BLaER1 treated with 17β-estradiol and CSF1 and Interleukin-3, amounts not matched to agents 10 nM and 100 nM (cell line): ENCODE results near the gene DUOXA2.
A peak's percentile ranks its signal among the peaks of the same experiment; 100 is the strongest.

Source experiments
- H3K27ac ChIP-seq, 11 experiments: shearing (Covaris generic); formaldehyde crosslinking; 2 replicates each; pipeline ENCODE4 v1.8.1; 2022
- H3K27me3 ChIP-seq, 11 experiments: shearing (Covaris generic); formaldehyde crosslinking; 2 replicates each; pipeline ENCODE4 v1.8.1; 2022
- H3K36me3 ChIP-seq, 11 experiments: shearing (Covaris generic); formaldehyde crosslinking; 2 replicates each; pipeline ENCODE4 v1.8.1; 2022
- H3K4me1 ChIP-seq, 10 experiments: shearing (Covaris generic); formaldehyde crosslinking; 2 replicates each; pipeline ENCODE4 v1.8.1; 2022
- H3K4me2 ChIP-seq, 11 experiments: shearing (Covaris generic); formaldehyde crosslinking; 2 replicates each; pipeline ENCODE4 v1.8.1; 2022
- H3K4me3 ChIP-seq, 10 experiments: shearing (Covaris generic); formaldehyde crosslinking; 2 replicates each; pipeline ENCODE4 v1.8.1; 2022
- H3K9ac ChIP-seq, 11 experiments: shearing (Covaris generic); formaldehyde crosslinking; 2 replicates each; pipeline ENCODE4 v1.8.1; 2022
- H3K9me3 ChIP-seq, 11 experiments: shearing (Covaris generic); formaldehyde crosslinking; replicated peaks in 1 of 11; 2 replicates each; pipeline ENCODE4 v1.8.1; 2022
- H4K20me1 ChIP-seq, 11 experiments: shearing (Covaris generic); formaldehyde crosslinking; 2 replicates each; pipeline ENCODE4 v1.8.1; 2022
- Cebpa-rat ChIP-seq, 11 experiments: shearing (Covaris generic); IDR thresholded peaks; 2 replicates each; pipeline ENCODE4 v1.8.1; 2022

The DUOXA2 gene

DNA sequence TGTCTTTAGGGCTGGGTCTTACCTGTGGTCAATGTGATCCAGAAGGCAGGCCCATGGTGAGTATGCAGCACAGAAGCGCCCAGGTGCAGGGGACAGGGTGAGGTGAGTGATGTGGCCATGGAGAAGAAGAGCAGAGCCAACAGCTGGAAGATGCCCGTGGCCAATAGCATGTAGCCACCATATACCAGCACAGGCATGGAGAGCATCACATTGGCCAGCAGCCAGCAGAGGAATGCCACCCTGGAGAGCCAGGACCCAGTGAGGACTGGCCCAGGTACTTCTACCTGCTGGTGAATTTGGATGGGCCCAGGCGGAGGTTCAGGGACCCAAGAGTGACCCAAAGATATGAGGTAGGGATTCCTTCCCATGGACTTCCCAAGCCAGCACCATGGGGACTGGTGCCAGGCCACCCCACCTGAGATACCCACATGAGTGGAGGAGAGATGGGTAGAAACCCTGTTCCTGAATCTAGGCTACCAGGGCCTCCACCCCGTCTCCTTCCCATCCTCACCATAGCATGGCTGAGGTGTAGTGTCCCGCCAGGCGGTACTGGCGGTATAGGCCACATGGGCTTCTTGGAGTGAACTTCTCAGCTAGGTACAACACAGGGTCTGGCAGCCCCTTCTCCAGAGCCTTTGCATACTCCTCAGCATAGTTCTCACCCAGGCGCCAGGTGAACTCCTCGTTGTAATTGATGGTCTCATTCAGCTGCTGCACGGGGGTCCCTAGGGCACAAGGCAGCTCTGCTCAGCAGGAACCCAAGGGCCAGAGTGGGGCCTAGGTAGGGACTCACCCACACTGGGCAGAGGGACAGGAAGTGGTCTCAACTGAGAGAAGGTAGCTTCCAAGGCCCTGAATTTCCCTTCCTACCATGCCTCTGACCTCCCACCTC lies 6.2 kb downstream of the DUOXA2 start:
- Histone ChIP-seq H3K4me3 (no peak overlapping the region), H3K4me1 (peaks cover 0 to 18% (median 7%) of the 10 kb centered on the region in 10 experiments; a peak in 9 of 20 replicates), H3K9ac (no peak overlapping the region), H3K36me3 (no peaks in the 10 kb centered on the region), H3K4me2 (peak overlapping the region in 1 of 11 experiments; percentile 83; a peak in 1 of 22 replicates), H4K20me1 (0 out of 22 replicates have a peak, but pooled peaks cover 0 to 7% (median 0%) of the 10 kb centered on the region in 11 experiments), H3K27ac (no peak overlapping the region), H3K27me3 (peaks cover 26 to 28% (median 27%) of the 10 kb centered on the region in 11 experiments), H3K9me3 (no peaks in the 10 kb centered on the region)
- no peak for TF ChIP-seq Cebpa-rat (IDR thresholded peaks at IDR 0.05)

DNA sequence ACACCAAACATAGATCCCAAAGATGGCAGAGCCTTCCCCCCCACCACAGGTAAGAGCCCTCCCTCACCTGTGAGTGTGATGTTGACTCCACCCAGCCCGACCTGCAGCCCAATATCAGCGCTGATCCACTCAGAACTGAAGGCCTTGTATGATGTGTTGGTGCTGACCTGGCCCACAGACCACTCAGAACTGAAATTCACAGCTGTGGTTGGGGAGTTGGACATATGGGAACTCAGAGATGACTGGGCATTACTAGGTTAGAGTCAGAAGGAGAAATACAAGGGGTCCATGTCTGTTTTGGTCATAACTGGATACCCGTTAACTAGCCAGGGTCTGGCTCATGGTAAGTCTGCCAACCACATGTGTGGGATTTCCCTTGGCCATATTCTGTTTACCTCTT lies 6.9 kb downstream of the DUOXA2 start:
- H3K4me2 ChIP-seq, result peak overlapping the region in 3 of 11 experiments; percentile 63 to 83 (median 67); a peak in 5 of 22 replicates
- no peaks in the 10 kb centered on the region for H3K36me3 ChIP-seq
- no peaks in the 10 kb centered on the region for H3K9me3 ChIP-seq
- no peak for TF ChIP-seq Cebpa-rat (IDR thresholded peaks at IDR 0.05)
- H3K27me3 ChIP-seq, result peaks cover 19 to 21% (median 20%) of the 10 kb centered on the region in 11 experiments
- H4K20me1 ChIP-seq, result 0 out of 22 replicates have a peak, but pooled peaks cover 0 to 7% (median 0%) of the 10 kb centered on the region in 11 experiments
- H3K4me1 ChIP-seq, result peaks cover 0 to 18% (median 7%) of the 10 kb centered on the region in 10 experiments; a peak in 9 of 20 replicates
- no peak overlapping the region for H3K9ac ChIP-seq
- H3K27ac ChIP-seq, result no peak overlapping the region
- no peak overlapping the region for H3K4me3 ChIP-seq

DNA sequence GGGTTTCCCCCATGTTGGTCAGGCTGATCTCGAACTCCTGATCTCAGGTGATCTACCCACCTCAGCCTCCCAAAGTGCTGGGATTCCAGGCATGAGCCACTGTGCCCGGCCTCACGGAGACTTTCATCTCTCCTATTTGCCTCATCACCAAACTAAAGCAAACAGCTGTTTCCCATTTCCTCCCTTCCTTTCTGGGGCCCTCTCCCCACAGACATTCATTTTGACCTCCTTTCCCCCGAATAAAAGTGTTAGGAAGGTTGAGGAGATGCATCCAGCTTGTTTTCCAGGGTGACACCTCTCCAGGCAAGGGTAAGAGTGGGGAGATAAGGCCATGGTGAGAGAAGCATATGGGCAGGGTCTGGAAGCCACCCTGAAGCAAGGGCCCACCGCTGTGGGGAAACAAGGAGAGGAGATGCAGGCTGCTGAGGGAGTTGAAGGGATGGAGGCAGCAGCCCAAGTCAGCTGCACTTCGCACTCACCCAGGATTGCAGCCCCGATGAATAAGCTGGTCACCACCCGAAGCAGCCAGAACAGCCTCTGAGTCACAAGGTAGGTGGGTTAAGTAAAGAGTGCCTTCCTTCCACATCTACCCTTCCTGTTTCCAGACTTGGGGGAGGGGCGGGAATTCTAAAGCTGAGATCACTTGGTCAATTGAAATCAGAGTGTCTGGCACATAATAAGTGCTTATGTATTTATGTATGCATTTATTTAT lies 7.7 kb downstream of the DUOXA2 start:
- Histone ChIP-seq H3K4me2 (peak overlapping the region in 5 of 11 experiments; percentile 8 to 83 (median 63); a peak in 10 of 22 replicates), H3K9me3 (no peaks in the 10 kb centered on the region), H4K20me1 (0 out of 22 replicates have a peak, but pooled peaks cover 0 to 4% (median 0%) of the 10 kb centered on the region in 11 experiments), H3K9ac (no peak overlapping the region), H3K4me1 (peaks cover 0 to 18% (median 7%) of the 10 kb centered on the region in 10 experiments; a peak in 9 of 20 replicates), H3K27me3 (peaks cover 11 to 12% (median 11%) of the 10 kb centered on the region in 11 experiments), H3K4me3 (no peak overlapping the region), H3K36me3 (no peaks in the 10 kb centered on the region), H3K27ac (no peak overlapping the region)
- TF ChIP-seq Cebpa-rat (IDR thresholded peaks at IDR 0.05), result no peak

DNA sequence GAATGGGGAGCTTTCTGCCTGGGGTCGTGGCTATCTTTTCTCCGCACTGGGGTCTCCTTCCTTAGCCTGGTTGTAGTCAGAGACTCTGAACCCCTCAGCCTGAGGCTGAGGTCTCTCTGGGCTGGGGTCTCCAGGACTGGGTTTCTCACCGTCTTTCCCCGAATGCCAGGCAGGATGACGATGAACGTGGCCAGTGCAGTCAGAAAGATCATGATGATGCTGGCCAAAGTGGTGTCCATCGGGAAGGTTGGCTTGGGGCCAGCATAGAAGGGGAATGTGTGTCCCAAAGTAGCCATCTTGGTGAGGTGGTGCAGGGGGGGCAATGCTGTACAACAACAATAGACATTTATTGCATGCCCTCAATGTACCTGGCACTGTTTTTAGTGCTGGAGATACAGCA lies 8.6 kb downstream of the DUOXA2 start:
- H3K27me3 ChIP-seq, result peaks cover 2 to 4% (median 3%) of the 10 kb centered on the region in 11 experiments

DNA sequence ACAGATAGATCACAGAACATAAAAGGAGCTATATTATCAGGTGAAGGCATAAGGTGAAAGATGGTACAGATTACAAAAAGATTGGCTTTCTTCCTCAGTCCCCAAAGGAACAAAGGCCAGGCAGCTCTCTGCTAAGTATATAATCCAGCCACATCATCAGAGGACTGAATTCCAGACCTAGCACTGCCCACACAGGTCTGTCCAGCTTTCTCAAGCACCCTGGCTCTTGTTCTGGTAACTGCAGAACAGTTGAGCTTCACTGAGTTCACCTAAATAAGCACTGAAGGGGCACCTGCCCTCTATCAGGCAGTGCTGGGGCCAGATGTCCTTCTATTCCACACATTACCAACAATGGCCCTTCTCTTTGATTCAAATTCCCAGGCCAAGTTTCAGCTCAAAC lies 9.3 kb downstream of the DUOXA2 start:
- Histone ChIP-seq H3K9me3 (no peaks in the 10 kb centered on the region), H3K4me1 (peaks cover 0 to 18% (median 5%) of the 10 kb centered on the region in 10 experiments; a peak in 9 of 20 replicates), H3K4me3 (no peak overlapping the region), H3K36me3 (no peaks in the 10 kb centered on the region), H3K27me3 (no peaks in the 10 kb centered on the region), H3K9ac (no peak overlapping the region), H3K4me2 (no peak overlapping the region), H4K20me1 (no peaks in the 10 kb centered on the region), H3K27ac (no peak overlapping the region)
- no peak for TF ChIP-seq Cebpa-rat (IDR thresholded peaks at IDR 0.05)

More for the DNA sequence above, 8.6 kb downstream of the DUOXA2 start:
- no peak overlapping the region for H3K27ac ChIP-seq
- peaks cover 0 to 18% (median 6%) of the 10 kb centered on the region in 10 experiments; a peak in 9 of 20 replicates for H3K4me1 ChIP-seq
- no peaks in the 10 kb centered on the region for H3K36me3 ChIP-seq
- H3K4me3 ChIP-seq, result no peak overlapping the region
- H3K4me2 ChIP-seq, result peak overlapping the region in 2 of 11 experiments; percentile 63 to 67; a peak in 5 of 22 replicates
- no peaks in the 10 kb centered on the region for H4K20me1 ChIP-seq
- H3K9ac ChIP-seq, result no peak overlapping the region
- TF ChIP-seq Cebpa-rat (IDR thresholded peaks at IDR 0.05), result no peak
- no peaks in the 10 kb centered on the region for H3K9me3 ChIP-seq

DNA sequence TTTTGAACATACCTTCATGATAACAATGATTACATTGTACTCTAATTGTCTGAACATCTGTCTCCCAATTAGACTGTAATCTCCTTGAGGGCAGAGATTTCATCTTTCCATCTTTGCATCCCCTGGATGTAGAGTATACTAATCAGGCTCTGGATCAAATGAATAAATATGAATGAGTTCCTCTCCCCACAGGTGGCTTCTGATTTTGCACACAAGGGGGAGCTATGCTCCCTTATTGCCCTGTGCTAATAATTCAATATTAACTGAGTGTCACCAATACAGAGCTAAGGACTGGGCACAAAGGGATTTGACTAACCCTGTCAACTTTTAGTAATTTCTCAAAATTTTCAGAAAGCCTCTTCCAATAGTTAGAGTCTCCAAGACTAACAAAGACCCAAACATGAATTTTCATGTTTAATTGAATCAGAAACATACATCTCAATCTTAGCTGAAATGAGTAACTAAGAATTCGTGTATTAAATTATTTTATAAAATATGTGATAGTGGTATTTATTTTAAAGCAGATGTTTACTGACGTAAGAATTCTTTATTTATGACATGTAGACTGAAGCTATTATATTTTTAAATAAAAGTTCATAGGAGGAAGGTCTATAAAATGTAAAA lies 12.5 kb downstream of the DUOXA2 start:
- no peak overlapping the region for H3K9ac ChIP-seq
- no peaks in the 10 kb centered on the region for H4K20me1 ChIP-seq
- no peaks in the 10 kb centered on the region for H3K27me3 ChIP-seq
- H3K9me3 ChIP-seq, result no peaks in the 10 kb centered on the region
- peaks cover 0 to 11% (median 3%) of the 10 kb centered on the region in 10 experiments; a peak in 9 of 20 replicates for H3K4me1 ChIP-seq
- H3K4me2 ChIP-seq, result no peak overlapping the region
- H3K36me3 ChIP-seq, result no peaks in the 10 kb centered on the region
- TF ChIP-seq Cebpa-rat (IDR thresholded peaks at IDR 0.05), result no peak
- H3K4me3 ChIP-seq, result no peak overlapping the region
- no peak overlapping the region for H3K27ac ChIP-seq

DNA sequence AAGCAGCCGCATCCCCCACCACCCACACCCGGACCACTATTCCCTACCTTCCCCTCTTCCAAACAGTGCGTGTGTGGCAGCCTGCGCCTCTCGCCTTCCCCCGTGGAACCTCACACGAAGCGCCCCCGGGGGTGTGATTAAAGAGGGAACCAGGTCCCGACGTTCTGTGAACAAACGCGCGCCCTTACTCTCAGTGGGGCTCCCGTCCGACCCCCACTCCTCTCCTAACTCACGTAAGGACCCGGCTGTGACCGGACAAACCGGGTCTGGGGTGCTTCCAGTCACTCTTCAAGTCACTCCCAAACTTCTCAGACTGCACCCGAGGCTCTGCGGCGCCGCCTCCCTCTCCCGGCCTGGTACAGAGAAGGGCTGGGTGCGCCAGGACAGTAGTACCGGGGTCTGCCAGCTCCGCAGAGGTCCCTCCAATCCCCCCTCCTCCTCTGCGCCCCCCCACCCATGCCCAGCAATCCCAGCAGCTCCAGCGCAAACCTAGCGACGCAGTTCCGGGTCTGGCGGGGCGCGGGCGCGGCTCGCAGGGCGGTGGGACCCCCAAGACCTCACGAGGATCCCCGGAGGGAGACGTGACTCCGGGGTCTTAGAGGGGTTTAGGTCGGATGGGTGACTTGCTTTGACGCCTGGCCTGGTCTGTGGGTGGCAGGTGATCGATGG lies 15.0 kb downstream of the DUOXA2 start:
- Histone ChIP-seq H3K27ac (no peak overlapping the region), H3K27me3 (no peaks in the 10 kb centered on the region), H3K36me3 (no peaks in the 10 kb centered on the region), H3K4me3 (no peak overlapping the region), H3K9ac (no peak overlapping the region), H3K4me2 (no peak overlapping the region), H3K4me1 (peaks cover 0 to 6% (median 0%) of the 10 kb centered on the region in 10 experiments; a peak in 2 of 20 replicates), H4K20me1 (no peaks in the 10 kb centered on the region), H3K9me3 (no peaks in the 10 kb centered on the region)
- no peak for TF ChIP-seq Cebpa-rat (IDR thresholded peaks at IDR 0.05)

DNA sequence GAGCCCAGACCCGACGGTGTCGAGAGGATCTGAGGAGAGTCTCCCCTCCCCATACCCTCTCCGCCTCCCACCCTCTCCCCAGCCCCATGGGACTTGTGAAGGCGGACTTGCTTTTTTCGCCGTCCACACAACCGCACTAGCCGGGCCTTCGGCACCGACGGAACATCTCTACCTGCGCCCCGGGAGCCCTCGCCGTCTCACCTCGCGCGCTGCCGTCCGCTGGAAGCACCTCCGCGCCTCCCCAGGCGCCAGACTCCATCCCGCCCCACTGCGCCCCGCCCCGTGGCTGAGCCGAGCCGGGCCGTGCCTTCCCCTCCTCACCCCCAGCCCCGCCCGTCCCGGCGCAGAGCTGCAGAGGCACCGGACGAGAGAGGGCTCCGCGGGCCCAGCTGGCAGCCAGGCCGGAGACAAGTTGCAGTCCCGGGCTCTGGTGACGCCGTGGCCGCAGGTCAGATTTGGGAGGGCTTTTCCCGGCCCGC lies 15.6 kb downstream of the DUOXA2 start, which contains the start of the genes DUOX1 and DUOXA1:
Gene DUOX1 (plus strand): TSS at position 344 of the 479 bp plus-strand sequence. CDS start 1,973 bp downstream, outside the sequence.
Gene DUOXA1 (minus strand): TSS at position 229 of the 479 bp plus-strand sequence. CDS start 6,865 bp downstream, outside the sequence.
- H3K27me3 ChIP-seq, result peaks cover 0 to under 1% (median 0%) of the 10 kb centered on the region in 11 experiments; a peak in 1 of 22 replicates
- H4K20me1 ChIP-seq, result no peaks in the 10 kb centered on the region

More for the DNA sequence above, 15.6 kb downstream of the DUOXA2 start, which contains the start of the genes DUOX1 and DUOXA1:
- Histone ChIP-seq H3K9ac (no peak within 1 kb of the TSS), H3K4me3 (no peak within 1 kb of the TSS), H3K36me3 (no peaks in the 10 kb centered on the region), H3K9me3 (peaks cover 0 to under 1% (median 0%) of the 10 kb centered on the region in 11 experiments; a peak in 1 of 22 replicates), H3K4me1 (peaks cover 0 to 6% (median 0%) of the 10 kb centered on the region in 10 experiments; a peak in 2 of 20 replicates), H3K4me2 (no peak within 1 kb of the TSS), H3K27ac (no peak within 1 kb of the TSS)
- no peak for TF ChIP-seq Cebpa-rat (IDR thresholded peaks at IDR 0.05)
